GM18951 (cell line): ENCODE data around the gene CTTNBP2.

Experiments
- POLR2A ChIP-seq: IDR thresholded peaks from 4 replicates; pipeline ENCODE4 v1.6.1; 2011; ENCODE audit warnings: mild to moderate bottlenecking; ENCODE audit not compliant: insufficient read length, insufficient read depth; ENCODE audit errors: extremely low read depth
- in situ Hi-C: fragments of 300-500 bp; cut with MboI; formaldehyde crosslinking; loops from one replicate; pipeline ENCODE4 v1.12.0; 2022; ENCODE audit warnings: low sequenced_read_pairs, mixed read lengths, inconsistent platforms; ENCODE audit not compliant: unreplicated experiment

The CTTNBP2 gene

GRCh38 chr7:117776224-117776623 is 97.0 kb downstream of the CTTNBP2 start:
- in situ Hi-C loops = no loop called here
- TF ChIP-seq POLR2A = no peak

GRCh38 chr7:117775801-117776200 is 97.4 kb downstream of the CTTNBP2 start:
- TF ChIP-seq POLR2A = no peak
- in situ Hi-C loops = no loop called here

GRCh38 chr7:117774943-117775342 is 98.3 kb downstream of the CTTNBP2 start:
- in situ Hi-C loops = no loop called here
- no peak for TF ChIP-seq POLR2A

- TF ChIP-seq POLR2A = no peak
- in situ Hi-C loops = no loop called here
Observed at GRCh38 chr7:117772421-117772820, 100.8 kb downstream of the CTTNBP2 start.

- no peak for TF ChIP-seq POLR2A
Observed at GRCh38 chr7:117771756-117772155, 101.5 kb downstream of the CTTNBP2 start.

GRCh38 chr7:117769085-117769484 is 104.2 kb downstream of the CTTNBP2 start:
- TF ChIP-seq POLR2A = no peak
- in situ Hi-C loops = no loop called here

More at GRCh38 chr7:117771756-117772155, 101.5 kb downstream of the CTTNBP2 start:
- in situ Hi-C loops = no loop called here

- TF ChIP-seq POLR2A = no peak
- in situ Hi-C loops = no loop called here
Observed at GRCh38 chr7:117767951-117768350, 105.3 kb downstream of the CTTNBP2 start.

GRCh38 chr7:117766913-117767312 is 106.3 kb downstream of the CTTNBP2 start:
- in situ Hi-C loops = no loop called here
- TF ChIP-seq POLR2A = no peak

GRCh38 chr7:117764031-117764430 is 109.2 kb downstream of the CTTNBP2 start:
- in situ Hi-C loops = no loop called here
- no peak for TF ChIP-seq POLR2A

- in situ Hi-C loops = no loop called here
- TF ChIP-seq POLR2A = no peak
Observed at GRCh38 chr7:117762055-117762454, 111.2 kb downstream of the CTTNBP2 start.

GRCh38 chr7:117759950-117760640 is 113.1 kb downstream of the CTTNBP2 start:
- no peak for TF ChIP-seq POLR2A
- in situ Hi-C loops = no loop called here

GRCh38 chr7:117757440-117757839 is 115.8 kb downstream of the CTTNBP2 start:
- in situ Hi-C loops = no loop called here
- no peak for TF ChIP-seq POLR2A

- in situ Hi-C loops = no loop called here
- no peak for TF ChIP-seq POLR2A
Observed at GRCh38 chr7:117756586-117757085, 116.6 kb downstream of the CTTNBP2 start.

- no peak for TF ChIP-seq POLR2A
- in situ Hi-C loops = no loop called here
Observed at GRCh38 chr7:117755136-117755535, 118.1 kb downstream of the CTTNBP2 start.
